Measurements from ENCODE around the gene IL17B.

IL17B gene, protein sequence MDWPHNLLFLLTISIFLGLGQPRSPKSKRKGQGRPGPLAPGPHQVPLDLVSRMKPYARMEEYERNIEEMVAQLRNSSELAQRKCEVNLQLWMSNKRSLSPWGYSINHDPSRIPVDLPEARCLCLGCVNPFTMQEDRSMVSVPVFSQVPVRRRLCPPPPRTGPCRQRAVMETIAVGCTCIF

DNA sequence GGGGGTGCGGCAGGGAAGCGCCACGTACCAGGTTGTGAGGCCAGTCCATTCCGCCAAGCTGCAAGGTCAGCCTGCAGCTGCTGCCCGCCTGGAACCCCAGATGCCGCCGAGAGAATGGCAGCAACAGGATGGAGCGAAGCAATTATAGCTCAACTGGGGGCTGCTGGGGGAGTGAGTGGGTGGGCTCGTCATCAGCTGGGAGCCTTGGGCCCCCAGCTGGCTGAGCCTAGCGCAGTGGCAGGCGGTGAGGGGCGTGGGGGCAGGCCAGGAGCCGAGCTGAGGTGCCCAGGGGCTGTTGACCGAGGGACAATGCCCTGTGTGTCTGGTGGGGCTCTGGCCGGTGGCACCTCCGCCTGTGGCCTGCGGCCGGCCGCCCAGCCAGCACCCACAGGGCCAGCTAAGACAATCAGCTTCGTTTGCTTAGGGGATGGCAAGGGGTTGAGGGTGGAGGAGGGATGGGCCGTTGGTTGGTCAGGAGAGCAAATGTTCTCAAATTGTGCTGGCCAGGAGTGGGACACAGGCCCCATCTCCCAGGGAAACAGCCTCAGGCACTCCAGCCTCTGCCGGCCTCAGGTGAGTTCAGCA lies at the start of gene IL17B:
IL17B (minus strand) TSS at position 116 of the 585 bp plus-strand sequence; CDS start at position 49, 67 bp downstream.
- DNase-seq = no peak

DNA sequence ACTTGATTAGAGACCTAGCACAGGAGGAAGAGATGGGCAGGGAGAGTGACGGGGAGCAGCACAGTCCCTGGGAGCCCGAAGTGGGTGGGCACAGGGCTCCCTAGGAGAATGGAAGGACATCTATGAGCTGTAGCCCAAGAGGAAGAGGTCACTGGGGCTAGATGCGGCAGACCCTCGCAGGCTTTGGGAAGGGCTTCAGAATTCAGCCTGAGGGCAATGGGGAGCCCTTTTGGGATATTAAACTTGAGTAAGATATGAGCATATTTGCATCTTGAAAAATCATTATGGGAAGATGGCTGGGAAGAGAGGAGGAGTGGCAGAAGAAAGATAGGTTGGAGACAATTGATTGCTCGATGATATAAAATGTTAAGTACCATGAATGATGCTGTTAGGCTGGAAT lies 48.9 kb upstream of the IL17B start:
- DNase-seq = no peak

- DNase-seq = no peak
These were observed 48.3 kb upstream of the IL17B start for GRCh38 chr5:149427374-149427773.

DNA sequence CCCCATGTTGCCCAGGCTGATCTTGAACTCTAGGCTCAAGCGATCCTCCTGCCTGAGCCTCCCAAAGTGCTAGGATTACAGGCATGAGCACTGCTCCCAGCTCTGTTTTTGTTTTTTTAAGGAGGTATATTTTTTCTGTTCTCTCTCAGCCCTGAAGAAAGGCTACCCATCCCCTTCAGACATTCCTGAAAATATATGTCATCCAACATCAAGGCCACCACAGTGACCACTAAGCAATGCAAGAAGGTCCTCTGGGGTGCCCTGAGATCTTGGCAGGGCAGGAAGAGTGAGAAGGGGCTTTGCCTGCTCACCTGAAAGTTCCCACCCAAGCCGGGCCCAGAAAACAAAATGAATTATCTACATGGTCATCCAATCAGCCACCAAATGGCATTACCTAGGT lies 47.8 kb upstream of the IL17B start:
- DNase-seq = no peak

DNA sequence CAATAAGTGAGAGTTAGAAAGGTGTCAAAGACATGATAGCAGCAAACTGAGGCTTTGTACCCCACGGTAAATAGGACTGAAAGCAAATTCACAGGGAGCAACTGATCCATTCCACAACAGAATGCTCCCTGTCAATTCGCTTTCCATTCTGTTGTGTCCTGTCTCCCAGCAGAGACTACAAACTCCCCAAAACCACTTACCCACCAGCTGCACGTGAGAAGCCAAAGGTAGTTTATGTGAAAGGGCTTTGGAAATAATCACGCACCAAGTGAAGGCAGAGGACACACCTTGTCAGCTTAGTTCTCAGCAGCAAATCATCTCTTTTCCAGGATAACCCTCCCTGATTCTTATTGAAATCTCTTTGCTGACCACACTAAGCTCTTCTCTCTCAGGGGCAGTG lies 46.6 kb upstream of the IL17B start:
- no peak for DNase-seq

GRCh38 chr5:149424371-149425315 lies 45.6 kb upstream of the IL17B start:
- no peak for DNase-seq

GRCh38 chr5:149423794-149424268 lies 44.7 kb upstream of the IL17B start:
- no peak for DNase-seq

DNA sequence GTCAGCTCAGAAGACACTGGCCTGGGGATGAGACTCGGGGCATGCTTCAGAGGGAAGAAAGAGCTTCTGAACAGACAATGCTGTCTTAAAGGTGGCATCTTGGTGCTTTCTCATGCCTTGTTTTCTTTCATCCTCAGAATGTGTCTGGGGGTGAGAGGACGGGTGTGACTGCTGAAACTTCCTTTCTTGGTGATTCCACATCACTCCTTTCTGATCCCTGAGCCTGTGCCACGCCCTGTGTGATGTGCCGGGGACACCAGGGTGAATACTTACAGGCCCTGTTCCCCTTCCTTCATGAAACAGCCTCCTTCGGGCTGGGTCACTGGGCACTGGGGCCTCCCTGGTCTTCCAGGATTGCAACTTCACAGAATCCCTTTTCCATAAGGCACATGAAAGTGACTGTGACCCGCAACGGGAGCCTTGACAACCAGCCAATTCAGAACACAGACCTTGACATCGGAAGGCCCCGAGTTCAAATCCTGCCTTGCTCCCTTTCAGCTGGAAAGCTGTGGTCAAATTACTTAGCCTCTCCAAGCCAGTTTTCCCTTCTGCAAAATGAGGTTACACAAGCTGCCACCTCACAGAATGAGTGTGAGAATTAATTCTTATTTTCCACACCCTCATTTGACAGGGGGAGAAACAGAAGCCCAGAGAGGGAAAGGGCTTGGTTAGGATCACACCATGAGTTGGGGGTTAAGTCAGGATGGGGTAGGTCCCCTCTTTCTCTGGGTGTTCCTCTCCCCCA lies 44.1 kb upstream of the IL17B start:
- DNase-seq = no peak

GRCh38 chr5:149422366-149423048 lies 43.4 kb upstream of the IL17B start:
- DNase-seq = no peak

DNA sequence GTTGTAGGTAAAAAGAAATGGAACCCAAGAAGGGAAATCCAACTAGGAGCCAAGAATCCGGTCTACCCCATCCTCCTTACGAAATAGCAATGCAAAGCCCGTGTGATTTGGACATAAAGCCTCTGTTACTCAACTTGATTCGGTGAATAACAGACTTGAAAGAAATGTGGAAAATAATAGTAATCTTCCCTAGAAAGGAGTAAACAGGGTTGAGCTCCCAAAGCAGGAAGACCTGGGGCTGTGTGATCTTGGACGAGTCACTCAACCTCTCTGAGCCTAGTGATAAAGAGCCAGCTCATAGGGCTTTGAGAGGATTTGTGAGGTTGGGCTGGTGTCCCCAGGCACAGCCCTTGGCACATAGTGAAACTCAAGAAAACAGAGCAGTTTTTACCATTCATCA lies 42.7 kb upstream of the IL17B start:
- no peak for DNase-seq

DNA sequence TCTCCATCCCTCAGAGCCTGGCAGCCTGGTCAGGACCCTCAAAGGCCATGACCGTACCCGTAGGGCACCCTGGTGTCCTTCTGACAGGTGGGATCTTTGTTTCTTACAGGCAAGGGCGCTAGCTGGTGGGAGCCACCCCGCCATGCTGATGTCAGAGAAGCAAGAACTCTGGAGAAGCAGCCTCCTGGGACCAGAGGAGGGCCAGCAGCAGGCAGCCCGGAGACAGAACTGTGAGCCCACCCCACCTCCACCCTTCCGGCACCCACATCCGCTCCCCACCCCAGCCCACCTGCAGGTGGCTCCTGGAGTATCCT lies 42.2 kb upstream of the IL17B start:
- DNase-seq = no peak

DNA sequence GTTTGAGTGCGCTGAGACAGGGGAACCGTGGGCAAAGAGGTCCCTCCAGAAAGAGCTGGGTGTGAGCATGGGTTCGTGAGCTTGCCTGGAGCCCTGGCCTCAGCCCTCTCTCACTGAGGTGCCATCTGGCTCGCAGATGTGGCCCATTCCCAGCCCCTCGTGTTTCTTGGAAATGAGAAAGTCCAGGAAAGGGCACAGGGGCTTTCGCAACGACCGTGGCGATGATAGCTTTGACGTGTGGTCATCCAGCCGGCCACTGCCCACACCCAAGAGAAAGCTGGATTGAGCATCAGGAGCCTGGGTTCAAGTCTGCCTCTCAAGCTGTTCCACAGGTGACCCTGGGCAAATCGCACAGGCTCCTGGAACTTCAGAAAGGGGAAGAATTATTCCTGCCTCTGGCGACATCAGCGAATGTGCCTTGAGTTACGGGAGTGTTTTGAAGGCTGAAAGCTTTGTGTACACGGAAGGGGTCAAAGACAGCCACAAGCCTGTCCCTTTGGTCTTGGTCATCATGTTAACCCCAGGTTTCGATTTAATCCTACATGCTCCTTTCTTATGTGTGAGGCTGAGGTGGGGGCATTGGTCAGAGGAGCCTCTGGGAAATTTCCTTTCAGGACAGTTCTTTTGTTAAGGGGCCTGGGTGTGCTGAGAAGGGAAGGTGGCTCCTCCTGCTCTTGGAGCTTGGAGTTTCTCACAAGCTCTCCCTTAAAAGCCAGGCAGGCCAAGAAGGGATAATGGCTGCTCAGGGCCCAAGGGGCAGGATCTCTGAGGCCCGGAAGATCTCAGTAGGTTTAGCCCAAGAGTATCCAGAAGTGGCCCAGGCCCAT lies 41.7 kb upstream of the IL17B start:
- no peak for DNase-seq

GRCh38 chr5:149419859-149420544 lies 40.9 kb upstream of the IL17B start:
- DNase-seq = no peak

DNA sequence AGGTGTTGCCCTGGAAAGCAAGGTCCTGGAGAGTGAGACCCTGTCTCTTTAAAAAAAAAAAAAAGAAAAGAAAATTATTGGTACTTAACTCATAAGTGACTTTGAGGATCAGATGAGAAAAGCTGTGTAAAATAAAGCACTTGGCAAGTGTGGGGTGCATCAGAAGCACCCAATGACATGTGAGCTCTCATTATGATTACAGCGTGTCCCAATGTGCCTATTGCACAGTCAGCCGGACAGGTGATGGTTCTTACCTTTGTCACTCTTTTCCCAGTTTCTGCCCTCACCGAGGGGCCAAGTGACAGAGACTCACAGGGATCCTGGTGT lies 40.4 kb upstream of the IL17B start:
- DNase-seq = no peak

DNA sequence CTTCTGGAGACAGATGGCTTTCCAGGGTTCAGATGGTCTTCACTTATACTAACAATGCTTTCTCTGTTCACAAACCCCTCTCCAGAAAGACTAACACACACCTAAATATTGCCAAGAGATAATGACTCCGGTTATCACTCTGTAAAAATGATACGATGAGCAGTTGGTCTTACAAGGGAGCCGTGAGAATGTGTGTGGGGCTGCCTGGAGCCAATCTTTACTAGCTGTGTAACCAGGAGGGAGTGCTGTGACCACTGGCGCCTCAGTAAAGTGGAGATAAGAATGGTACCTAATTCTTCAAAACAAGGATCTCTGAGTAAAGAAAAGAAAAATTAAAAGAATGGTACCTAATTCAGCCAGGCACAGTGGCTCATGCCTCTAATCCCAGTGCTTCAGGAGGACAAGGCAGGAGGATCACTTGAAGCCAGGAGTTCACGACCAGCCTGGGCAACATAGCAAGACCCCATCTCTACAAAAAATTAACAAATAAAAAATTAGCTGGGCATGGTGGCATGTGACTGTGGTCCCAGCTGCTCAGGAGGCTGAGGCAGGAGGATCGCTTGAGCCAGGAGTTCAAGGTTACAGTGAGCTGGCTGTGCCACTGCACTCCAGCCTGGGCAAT lies 39.9 kb upstream of the IL17B start:
- DNase-seq = no peak

GRCh38 chr5:149417711-149418368 lies 38.7 kb upstream of the IL17B start:
- no peak for DNase-seq

GRCh38 chr5:149416987-149417710 lies 38.1 kb upstream of the IL17B start:
- no peak for DNase-seq

GRCh38 chr5:149415066-149415967 lies 36.2 kb upstream of the IL17B start:
- DNase-seq = no peak

Measured in inflammatory macrophage treated with lipopolysaccharide for 1 hour (primary cell).